ENCODE measurements around the gene EIF4E1B.
A peak's percentile ranks its signal among the peaks of the same experiment; 100 is the strongest.

The EIF4E1B gene

DNA sequence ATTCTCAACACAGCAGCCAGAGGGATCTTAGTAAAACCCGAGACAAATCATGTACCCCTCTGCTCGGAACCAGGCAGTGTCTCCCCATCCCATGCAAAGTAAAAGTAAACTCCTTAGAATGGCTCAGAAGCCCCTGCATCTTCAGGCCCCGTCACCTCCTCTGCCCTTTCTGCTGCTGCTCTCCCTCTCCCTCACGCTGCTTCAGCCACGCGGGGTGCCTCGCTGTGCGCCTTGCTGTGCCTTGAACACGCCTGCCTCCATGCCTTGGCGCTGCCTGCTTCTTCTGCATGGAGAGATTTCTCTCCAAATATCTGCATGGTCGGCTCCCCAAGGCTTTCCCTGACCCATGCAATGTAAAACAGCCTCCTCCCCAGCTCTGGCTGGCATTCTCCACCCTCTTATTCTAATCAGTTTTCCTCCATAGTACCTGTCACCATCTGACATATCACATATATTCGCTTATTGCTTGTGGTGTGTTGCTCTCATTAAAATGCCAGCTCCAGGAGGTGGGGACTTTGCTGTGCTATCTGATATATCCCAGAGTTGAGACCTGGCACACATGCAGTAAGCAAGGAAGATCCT, 28.5 kb upstream of the EIF4E1B start:
- in situ Hi-C loops (cut with MboI; ENCODE audit: low pct_unique_long_range_greater_than_20kb, low sequenced_read_pairs) = no loop called here
- DNase-seq = no peak

DNA sequence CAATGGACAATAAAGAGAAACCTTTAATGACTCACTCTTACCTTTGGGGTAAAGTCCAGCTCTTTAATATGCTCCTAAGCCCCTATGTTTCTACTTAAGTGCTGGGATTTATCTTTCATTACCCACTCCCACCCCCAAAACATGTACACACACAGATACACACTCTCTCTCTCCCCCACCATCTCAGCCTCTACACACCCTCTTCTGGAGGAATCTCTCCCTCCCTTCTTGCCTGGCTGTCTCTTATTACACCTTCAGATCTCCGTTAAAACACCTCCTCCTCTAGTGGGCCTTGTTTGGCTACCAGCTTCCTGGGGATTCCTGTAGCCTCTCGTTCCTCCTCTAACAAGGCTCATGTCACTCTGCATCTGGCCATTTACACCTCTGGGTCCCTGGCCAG, 27.4 kb upstream of the EIF4E1B start:
- DNase-seq = no peak
- in situ Hi-C loops (cut with MboI; ENCODE audit: low pct_unique_long_range_greater_than_20kb, low sequenced_read_pairs) = no loop called here

DNA sequence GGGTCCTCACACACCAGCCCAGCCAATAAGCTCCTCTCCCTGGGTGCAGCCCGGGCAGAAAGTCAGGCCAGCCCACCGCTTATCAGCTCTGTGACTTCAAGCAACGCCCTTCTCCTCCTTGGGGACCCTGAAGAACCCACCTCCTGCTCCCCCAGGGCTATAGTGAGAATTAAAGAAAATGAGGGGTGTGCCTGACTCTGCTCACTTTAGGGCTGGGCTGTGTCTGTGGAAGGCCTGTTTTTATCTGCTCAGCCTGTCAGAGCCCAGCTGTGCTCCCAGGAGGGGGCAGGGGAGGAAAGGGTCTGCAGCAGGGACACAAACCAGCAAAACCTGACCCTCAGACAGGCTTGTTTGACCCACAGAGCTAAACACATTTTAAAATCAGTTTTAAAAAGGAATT, 24.4 kb upstream of the EIF4E1B start:
- DNase-seq = no peak
- in situ Hi-C loops (cut with MboI; ENCODE audit: low pct_unique_long_range_greater_than_20kb, low sequenced_read_pairs) = no loop called here

DNA sequence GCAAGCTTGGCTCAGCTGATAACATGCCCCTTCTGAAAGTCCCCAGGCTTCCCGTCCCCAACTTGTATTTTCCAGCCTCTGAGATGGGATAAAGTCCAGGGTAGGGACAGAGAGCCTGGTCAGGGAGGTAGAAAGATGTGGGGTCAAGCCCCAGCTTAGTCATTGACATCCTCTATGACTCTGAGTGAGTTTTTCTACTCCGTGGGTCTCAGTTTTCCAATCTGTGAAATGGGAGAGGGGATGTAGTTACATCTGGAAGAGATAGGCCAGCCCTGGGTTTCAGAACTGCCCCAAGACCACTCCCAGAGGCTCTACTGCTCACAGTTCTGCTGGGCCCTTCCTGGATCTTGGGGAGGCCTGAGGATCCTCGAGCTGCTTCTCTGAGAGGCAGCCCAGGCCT, 23.6 kb upstream of the EIF4E1B start:
- no peak for DNase-seq
- in situ Hi-C loops (cut with MboI; ENCODE audit: low pct_unique_long_range_greater_than_20kb, low sequenced_read_pairs) = no loop called here

DNA sequence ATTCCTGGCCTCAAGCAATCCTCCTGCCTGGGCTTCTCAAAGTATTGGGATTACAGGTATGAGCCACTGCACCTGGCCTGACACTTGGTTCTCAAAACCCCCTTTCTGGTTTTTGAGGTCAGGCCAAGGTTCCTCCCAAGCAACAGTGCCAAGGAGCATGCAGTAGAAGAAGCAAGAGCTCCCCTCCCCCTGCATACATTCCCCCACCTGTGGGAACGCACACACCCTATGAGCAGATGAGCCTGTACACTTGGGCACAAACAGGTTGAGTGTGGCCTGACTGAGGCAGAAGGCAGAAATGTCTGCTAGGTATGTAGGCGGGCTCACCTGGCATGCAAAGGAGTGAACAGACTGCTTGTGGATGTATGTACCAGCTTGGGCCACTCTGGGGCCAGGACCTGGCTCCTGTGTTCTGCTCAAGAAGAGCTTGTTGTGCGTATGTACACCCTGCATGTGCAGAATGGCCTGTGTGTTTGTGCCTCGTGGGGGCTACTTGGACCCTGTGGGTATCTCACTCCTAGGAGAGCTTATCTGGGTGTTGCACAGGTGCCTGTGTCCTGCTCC, 22.3 kb upstream of the EIF4E1B start:
- no peak for DNase-seq

DNA sequence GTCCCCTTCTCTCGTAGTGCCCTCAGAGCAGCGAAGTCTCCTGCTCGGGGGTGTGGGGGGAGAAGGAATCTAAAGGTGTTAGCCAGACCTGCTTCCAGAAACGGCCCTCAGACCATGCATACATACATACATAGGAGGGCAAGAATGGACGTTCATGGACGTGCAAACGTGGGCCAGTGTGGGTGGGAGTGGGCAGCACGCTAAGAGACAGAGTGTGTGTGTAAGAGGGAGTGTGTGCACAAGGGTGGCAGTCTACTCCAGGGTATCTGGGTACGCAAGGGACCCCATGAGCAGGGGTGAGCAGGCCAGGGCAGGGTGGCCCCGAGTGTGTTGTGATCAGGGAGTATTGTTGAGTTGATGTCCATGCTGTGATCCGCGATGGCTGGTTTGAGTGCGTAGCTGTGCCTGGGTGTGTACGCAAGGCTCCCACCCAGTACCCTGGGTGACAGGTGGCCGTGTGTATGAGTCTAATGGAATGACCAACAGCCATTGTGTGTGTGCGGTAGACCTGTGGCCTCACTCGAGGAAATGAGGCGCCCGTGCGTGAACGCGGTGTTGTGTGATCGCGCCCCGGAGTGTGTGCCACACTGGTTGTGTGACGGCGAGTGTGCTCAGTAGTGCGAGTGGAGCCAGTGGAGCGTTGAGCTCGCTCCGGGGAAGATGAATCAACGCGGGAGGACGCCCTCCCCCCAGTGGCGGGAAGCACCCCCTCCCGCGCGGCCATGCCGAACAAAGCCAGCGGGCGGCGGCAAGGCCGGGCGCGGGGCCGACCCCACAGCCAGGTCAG, 21.3 kb upstream of the EIF4E1B start:
- peak; percentile 24 for DNase-seq
- in situ Hi-C loops (cut with MboI; ENCODE audit: low pct_unique_long_range_greater_than_20kb, low sequenced_read_pairs) = no loop called here

More for the DNA sequence above, 22.3 kb upstream of the EIF4E1B start:
- in situ Hi-C loops (cut with MboI; ENCODE audit: low pct_unique_long_range_greater_than_20kb, low sequenced_read_pairs) = no loop called here

DNA sequence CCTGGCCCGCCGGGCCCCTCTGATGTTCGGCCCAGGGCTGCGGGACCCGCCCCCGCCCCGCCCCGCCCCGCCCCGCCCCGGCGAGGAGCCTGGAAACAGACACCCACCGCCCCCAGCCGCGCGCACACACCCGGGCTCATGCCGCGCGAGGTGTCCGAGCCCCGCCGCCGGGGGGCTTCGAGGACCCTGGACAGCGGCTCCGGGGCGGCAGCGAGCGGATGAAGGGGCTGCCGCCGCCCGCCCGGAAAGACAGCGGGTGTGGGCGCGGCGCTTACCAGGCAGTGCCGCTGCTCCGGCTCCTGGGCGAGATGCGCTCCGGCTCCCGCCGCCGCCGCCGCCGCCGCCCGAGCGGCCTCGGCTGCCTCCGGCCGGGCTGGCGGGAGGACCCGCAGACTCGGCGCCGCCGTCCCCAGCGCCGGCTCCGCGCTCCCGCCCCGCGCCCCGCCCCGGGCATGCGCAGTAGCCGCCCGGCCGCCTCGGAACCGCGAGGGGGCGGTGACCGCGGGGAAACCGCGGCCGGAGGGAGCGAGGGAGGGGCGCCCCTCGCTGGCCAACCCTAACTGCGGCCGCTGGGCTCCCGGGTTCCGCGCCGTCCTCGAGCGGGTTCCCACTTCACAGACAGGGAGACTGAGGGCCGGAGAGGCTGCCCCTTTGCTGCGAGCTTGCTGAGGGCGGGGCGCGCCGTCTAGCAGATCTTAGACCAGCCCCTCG, 20.6 kb upstream of the EIF4E1B start, which contains the start of gene GPRIN1:
TSS of gene GPRIN1 (minus strand) at position 433 of the 711 bp plus-strand sequence. CDS start 10,322 bp downstream, outside the sequence.
- peak; percentile 45 for DNase-seq
- in situ Hi-C loops (cut with MboI; ENCODE audit: low pct_unique_long_range_greater_than_20kb, low sequenced_read_pairs) = no loop called here

DNA sequence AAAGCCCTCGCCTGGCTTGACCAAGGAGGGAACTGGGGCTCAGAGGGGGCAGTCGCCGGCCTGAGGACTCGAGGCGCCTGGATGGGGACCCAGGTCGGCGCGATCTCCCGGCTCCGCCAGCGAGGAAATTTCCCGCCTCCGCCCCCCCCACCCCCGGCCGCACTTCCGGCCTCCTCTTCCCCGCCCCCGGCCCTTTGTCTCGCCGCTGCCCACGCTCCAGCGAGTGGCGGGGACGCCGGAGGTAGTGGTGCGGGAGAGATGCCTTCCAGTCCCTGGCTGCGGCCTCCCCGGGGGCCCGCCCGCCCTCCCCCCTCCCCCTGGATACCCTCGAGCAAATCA, 20.1 kb upstream of the EIF4E1B start:
- no peak for DNase-seq
- in situ Hi-C loops (cut with MboI; ENCODE audit: low pct_unique_long_range_greater_than_20kb, low sequenced_read_pairs) = no loop called here

DNA sequence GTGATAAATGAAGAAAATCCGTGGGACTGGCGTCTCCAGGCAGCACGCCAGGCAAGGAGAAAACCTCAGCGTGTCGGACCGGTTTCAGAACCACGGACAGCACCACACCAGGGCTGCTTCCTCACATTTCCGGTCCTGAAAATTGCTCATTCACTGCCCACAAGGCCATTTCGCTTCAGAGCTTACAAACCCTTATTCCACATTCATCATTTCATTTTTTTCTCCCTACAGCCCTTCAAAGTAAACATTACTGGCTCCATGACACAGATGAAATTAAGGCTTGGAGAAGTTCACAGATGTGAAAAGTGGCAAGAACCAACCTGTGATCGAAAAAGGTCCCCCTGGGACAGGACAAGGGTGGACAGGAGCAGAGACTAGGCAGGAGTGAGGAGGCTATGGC, 19.0 kb upstream of the EIF4E1B start:
- in situ Hi-C loops (cut with MboI; ENCODE audit: low pct_unique_long_range_greater_than_20kb, low sequenced_read_pairs) = no loop called here
- peak; percentile 74 for DNase-seq

DNA sequence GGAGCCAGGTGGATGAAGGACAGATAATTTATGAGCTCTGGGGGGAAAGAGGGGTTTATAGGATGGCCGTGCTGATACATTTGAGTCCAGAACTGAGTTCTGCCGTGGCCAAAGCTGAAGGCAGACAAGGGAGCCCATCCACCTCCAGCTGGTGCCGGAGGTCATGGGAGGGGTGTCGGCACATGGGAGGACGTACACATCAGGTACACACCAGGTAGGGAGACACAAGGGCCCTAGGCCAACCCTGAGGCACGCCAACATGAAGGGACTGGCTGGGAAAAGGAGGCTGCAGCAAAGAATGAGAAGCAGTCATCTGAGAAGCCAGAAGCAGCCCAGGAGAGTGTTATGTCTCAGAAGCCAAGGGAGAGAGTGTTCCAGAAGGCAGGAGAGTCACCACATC, 18.5 kb upstream of the EIF4E1B start:
- no peak for DNase-seq
- in situ Hi-C loops (cut with MboI; ENCODE audit: low pct_unique_long_range_greater_than_20kb, low sequenced_read_pairs) = no loop called here

DNA sequence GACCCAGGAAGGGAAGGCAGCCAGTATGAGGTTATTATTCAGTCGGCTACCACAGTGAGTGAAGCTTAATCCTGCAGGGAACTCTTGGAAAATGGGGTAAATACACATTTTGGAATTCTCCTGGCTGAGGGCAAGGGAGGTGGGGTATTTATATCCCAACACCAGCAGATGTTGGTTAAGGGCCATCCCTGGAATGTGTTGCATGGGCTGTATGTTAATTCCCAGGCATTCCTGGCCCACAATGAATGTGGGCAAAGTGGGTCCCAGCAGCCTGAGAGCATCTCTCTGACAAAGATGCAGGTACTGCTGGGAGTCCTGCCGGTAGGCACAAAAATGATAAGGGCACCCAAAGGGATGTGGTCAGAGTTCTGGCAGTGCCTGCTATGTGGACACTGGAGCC, 17.6 kb upstream of the EIF4E1B start:
- in situ Hi-C loops (cut with MboI; ENCODE audit: low pct_unique_long_range_greater_than_20kb, low sequenced_read_pairs) = no loop called here

DNA sequence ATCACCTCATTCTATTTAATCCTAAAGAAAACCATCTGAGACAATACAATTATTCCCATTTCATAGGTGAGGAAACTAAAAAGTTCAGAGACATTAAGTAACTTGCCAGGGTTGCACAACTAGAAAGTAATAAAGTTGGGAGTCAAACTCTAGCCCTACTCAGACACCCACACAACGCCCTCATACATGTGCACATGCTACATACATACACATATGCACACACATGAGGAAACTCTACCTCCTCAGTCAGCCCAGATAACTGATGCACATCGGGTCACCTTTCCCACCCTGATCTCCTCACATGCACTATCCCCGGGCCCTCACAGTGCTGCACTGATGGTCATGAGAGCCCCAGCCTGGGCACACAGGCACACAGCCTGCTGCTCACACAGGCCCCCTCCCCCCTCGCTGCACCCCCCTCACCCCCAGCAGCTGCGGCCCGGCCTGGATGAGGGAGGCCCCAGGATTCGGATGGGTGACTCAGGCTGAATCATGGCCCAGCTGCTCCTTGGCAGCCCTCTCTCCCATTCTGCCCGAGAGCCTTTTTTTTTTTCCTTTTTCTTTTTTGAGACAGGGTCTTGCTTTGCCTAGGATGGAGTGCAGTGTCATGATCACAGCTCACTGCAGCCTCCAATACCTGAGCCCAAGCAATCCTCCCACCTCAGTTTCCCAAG, 15.5 kb upstream of the EIF4E1B start:
- DNase-seq = no peak
- in situ Hi-C loops (cut with MboI; ENCODE audit: low pct_unique_long_range_greater_than_20kb, low sequenced_read_pairs) = no loop called here

More for the DNA sequence above, 17.6 kb upstream of the EIF4E1B start:
- DNase-seq = no peak

DNA sequence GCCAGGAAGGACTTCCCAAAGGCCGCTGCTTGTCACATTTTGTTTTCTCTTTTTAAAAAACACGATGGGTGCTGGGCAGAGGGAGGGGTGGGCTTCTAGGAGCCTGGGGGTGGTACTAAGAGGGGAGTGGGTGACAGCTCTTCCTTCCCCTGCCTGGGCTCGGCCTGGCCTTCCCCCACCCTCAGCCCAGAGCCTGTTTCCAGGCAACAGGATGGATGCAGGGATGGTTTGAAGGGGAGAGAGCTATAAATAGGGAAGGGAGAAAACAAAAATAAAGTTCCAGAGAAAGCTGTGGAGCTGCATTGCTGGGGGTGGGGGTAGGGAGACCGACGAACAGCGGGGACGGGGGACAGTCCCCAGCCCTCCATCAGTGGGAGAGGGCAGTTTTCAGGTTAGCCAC, 14.0 kb upstream of the EIF4E1B start:
- in situ Hi-C loops (cut with MboI; ENCODE audit: low pct_unique_long_range_greater_than_20kb, low sequenced_read_pairs) = no loop called here
- DNase-seq = no peak

DNA sequence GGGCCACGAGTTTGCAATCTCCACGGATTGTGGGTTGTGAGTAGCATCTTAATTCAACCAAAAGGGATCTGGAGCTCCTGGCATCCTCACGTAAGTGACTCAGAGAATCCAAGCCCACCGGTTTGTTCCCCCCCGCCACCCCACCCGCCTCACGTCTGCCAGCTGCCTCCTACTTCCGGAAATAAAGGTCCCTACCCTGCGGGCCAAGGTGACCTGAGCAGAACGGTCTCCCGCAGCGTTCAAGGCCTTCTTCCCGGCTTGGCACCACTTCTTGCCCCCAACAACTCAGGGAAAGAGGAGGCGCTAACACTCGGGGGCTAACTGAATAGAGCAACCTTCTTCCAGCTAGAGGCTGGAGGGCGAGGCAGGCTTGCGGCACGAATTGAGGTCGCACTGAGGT, 11.7 kb upstream of the EIF4E1B start:
- in situ Hi-C loops (cut with MboI; ENCODE audit: low pct_unique_long_range_greater_than_20kb, low sequenced_read_pairs) = no loop called here

DNA sequence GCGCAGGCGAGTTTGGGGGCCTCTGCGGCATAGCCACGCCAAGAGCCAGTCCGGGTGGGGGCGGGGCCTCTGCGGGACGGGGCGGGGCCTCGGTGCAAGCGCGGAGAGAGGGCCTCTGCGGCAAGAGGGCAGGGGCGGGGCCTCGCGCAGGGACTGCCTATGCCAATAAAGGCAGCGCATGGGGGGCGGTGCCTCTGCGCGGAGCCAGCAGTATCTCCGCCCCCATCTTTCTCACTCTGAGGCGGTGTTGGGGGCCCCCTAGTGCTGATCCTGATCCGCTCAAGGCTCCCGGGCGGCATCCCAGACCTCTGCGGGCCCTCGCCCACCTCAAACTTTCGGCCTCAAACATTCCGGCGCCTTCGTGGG, 11.3 kb upstream of the EIF4E1B start:
- peak; percentile 92 for DNase-seq
- in situ Hi-C loops (cut with MboI; ENCODE audit: low pct_unique_long_range_greater_than_20kb, low sequenced_read_pairs) = no loop called here

More for the DNA sequence above, 11.7 kb upstream of the EIF4E1B start:
- no peak for DNase-seq

DNA sequence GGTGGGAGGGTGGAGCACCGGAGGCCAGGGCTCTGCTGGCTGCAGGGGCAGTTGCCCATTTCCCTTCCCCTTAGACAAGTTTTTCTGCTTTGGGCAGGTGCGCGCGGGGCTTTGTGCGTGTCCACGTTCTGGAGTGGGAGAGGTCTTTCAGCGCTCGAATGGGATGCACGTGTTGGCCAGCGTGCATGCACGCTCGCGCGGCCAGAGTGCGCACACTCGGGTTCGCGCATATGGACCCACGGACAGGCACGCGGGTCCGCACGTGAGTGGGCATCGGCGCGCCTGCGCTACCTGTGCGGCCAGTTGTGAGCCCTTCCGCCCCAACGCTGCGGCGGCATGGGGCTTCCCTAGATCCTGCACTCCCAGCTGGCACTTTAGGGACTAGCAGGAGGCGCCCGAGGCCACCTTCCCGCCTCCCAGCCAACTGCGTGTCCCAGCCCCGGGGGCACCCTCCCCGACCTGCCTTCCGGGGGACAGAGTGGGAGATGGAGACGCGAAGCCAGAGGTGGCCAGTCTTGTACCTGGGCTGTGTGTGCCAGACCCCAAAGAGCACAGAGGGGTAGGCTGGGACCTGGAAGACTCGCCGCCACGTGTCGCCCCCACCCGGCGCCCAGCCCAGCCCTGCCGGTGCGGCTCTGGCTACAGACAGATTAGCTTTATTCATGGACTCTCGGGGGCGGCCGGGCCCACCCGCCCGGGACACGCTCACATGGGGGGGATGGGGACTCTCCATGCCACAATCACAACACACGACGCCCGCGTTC, 10.7 kb upstream of the EIF4E1B start:
- in situ Hi-C loops (cut with MboI; ENCODE audit: low pct_unique_long_range_greater_than_20kb, low sequenced_read_pairs) = no loop called here
- no peak for DNase-seq

DNA sequence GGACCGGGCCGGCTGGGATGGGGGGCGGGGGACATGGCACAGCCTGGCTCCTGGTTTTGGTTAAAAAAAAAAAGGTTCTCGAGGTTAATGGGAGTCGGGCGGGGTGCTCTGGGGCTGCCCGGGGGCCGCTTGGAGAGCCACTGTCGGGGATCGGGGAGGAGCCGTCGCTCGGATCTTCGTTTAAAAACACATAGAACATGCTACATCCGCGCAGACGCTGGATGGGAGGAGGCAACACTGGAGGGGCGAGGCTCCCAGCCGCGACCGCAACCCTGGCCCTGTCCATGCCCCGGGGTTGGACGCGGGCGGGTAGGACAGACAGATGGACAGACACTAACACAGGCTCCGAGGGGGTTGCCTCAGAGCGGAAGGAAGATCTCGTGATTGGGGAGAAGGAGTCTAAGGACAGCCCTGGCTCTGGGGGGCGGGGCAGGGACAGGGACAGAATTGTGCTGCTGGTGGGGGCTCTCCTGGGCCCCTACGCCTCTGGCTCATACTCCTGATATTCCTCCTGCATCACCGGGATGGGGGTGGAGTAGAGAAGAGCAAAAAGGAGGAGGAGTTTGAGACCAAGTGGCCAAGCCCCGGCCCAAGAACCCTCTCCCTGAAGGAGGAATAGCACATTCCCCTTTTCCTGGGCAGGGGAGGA, 10.0 kb upstream of the EIF4E1B start:
- in situ Hi-C loops (cut with MboI; ENCODE audit: low pct_unique_long_range_greater_than_20kb, low sequenced_read_pairs) = no loop called here
- no peak for DNase-seq

DNA sequence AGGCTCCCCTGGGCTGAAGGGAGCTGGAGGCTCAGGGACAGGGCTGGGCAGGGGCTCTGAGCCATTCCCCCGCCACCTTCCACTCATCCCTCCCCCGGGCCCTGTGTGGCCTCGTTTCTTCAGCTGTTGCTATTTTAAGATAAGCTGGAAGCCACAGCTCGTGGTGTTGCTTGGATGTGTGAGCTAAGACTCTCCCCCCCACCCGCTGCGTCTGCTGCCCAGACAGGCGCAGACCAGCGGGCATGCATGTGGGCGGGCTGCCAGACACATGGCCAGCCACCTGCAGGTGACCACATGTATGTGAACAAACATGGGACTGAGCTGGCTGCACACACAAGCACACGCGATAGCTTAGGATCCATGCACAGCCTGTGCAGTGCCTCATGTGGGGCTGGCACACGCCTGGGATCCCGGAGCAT, 8.8 kb upstream of the EIF4E1B start:
- DNase-seq = peak; percentile 22
- in situ Hi-C loops (cut with MboI; ENCODE audit: low pct_unique_long_range_greater_than_20kb, low sequenced_read_pairs) = no loop called here

Data from KBM-7 (cell line).